ENCODE data around the gene FGF12. TPM values are rescaled to one million over a fixed set of nuclear protein-coding genes. Genes with fewer than 3 reads are reported as not detected.

The FGF12 gene
- total RNA-seq, 2 donors from 2014 or later: 1.5 TPM; not detected in 1

- Histone ChIP-seq H3K36me3 (no peaks in the 10 kb centered on the region), H3K4me3 (no peak overlapping the region), H3K27ac (no peak overlapping the region), H3K27me3 (replicated peaks; ENCODE audit: insufficient read depth) (no peaks in the 10 kb centered on the region), H3K9me3 (no peaks in the 10 kb centered on the region), H3K4me1 (ENCODE audit: control insufficient read depth in 1 of 2, low read depth in 2 of 2) (no peaks in the 10 kb centered on the region)
- TF ChIP-seq CTCF (IDR thresholded peaks at IDR 0.05): no peak
- DNase-seq (ENCODE audit: low spot score): no peak
- ATAC-seq (ENCODE audit: insufficient number of reproducible peaks, low FRiP score, low read depth): no peak
Measured at GRCh38 chr3:192351441-192351840, 375.9 kb downstream of the FGF12 start.

- no peak for TF ChIP-seq CTCF (IDR thresholded peaks at IDR 0.05)
- Histone ChIP-seq H3K27ac (no peak overlapping the region), H3K36me3 (no peaks in the 10 kb centered on the region), H3K4me3 (no peak overlapping the region), H3K27me3 (replicated peaks; ENCODE audit: insufficient read depth) (no peaks in the 10 kb centered on the region), H3K9me3 (no peaks in the 10 kb centered on the region), H3K4me1 (ENCODE audit: control insufficient read depth in 1 of 2, low read depth in 2 of 2) (no peaks in the 10 kb centered on the region)
- ATAC-seq (ENCODE audit: insufficient number of reproducible peaks, low FRiP score, low read depth) (no peak), DNase-seq (ENCODE audit: low spot score) (no peak)
Measured at GRCh38 chr3:192340031-192340430, 387.3 kb downstream of the FGF12 start.

- no peaks in the 10 kb centered on the region for H3K27me3 ChIP-seq (replicated peaks; ENCODE audit: insufficient read depth)
- DNase-seq (ENCODE audit: low spot score): no peak
- no peak for TF ChIP-seq CTCF (IDR thresholded peaks at IDR 0.05)
- H3K36me3 ChIP-seq: no peaks in the 10 kb centered on the region
- no peak overlapping the region for H3K27ac ChIP-seq
- H3K9me3 ChIP-seq: no peaks in the 10 kb centered on the region
- no peaks in the 10 kb centered on the region for H3K4me1 ChIP-seq (ENCODE audit: control insufficient read depth in 1 of 2, low read depth in 2 of 2)
- ATAC-seq (ENCODE audit: insufficient number of reproducible peaks, low FRiP score, low read depth): no peak
- H3K4me3 ChIP-seq: no peak overlapping the region
Measured at GRCh38 chr3:192339214-192339613, 388.1 kb downstream of the FGF12 start.

- no peak for TF ChIP-seq CTCF (IDR thresholded peaks at IDR 0.05)
- Histone ChIP-seq H3K9me3 (no peaks in the 10 kb centered on the region), H3K36me3 (no peaks in the 10 kb centered on the region), H3K4me1 (ENCODE audit: control insufficient read depth in 1 of 2, low read depth in 2 of 2) (no peaks in the 10 kb centered on the region), H3K27me3 (replicated peaks; ENCODE audit: insufficient read depth) (no peaks in the 10 kb centered on the region), H3K4me3 (no peak overlapping the region), H3K27ac (no peak overlapping the region)
- ATAC-seq (ENCODE audit: insufficient number of reproducible peaks, low FRiP score, low read depth) (no peak), DNase-seq (ENCODE audit: low spot score) (no peak)
Measured at GRCh38 chr3:192336286-192336685, 391.1 kb downstream of the FGF12 start.

- no peak overlapping the region for H3K4me3 ChIP-seq
Measured at GRCh38 chr3:192332386-192333291, 394.7 kb downstream of the FGF12 start.

More at GRCh38 chr3:192332386-192333291, 394.7 kb downstream of the FGF12 start:
- DNase-seq (ENCODE audit: low spot score) (no peak), ATAC-seq (ENCODE audit: insufficient number of reproducible peaks, low FRiP score, low read depth) (no peak)
- Histone ChIP-seq H3K4me1 (ENCODE audit: control insufficient read depth in 1 of 2, low read depth in 2 of 2) (no peaks in the 10 kb centered on the region), H3K27ac (no peak overlapping the region), H3K9me3 (no peaks in the 10 kb centered on the region), H3K36me3 (no peaks in the 10 kb centered on the region), H3K27me3 (replicated peaks; ENCODE audit: insufficient read depth) (no peaks in the 10 kb centered on the region)
- no peak for TF ChIP-seq CTCF (IDR thresholded peaks at IDR 0.05)

Measured in thoracic aorta (tissue), 2 donors.